GM18951 (cell line): Measurements from ENCODE around the gene OSBPL3.

ENCODE experiments used
- POLR2A ChIP-seq: IDR thresholded peaks from 4 replicates; pipeline ENCODE4 v1.6.1; 2011; ENCODE audit warnings: mild to moderate bottlenecking; ENCODE audit not compliant: insufficient read length, insufficient read depth; ENCODE audit errors: extremely low read depth
- in situ Hi-C: fragments of 300-500 bp; cut with MboI; formaldehyde crosslinking; loops from one replicate; pipeline ENCODE4 v1.12.0; 2022; ENCODE audit warnings: low sequenced_read_pairs, mixed read lengths, inconsistent platforms; ENCODE audit not compliant: unreplicated experiment

OSBPL3 gene

DNA sequence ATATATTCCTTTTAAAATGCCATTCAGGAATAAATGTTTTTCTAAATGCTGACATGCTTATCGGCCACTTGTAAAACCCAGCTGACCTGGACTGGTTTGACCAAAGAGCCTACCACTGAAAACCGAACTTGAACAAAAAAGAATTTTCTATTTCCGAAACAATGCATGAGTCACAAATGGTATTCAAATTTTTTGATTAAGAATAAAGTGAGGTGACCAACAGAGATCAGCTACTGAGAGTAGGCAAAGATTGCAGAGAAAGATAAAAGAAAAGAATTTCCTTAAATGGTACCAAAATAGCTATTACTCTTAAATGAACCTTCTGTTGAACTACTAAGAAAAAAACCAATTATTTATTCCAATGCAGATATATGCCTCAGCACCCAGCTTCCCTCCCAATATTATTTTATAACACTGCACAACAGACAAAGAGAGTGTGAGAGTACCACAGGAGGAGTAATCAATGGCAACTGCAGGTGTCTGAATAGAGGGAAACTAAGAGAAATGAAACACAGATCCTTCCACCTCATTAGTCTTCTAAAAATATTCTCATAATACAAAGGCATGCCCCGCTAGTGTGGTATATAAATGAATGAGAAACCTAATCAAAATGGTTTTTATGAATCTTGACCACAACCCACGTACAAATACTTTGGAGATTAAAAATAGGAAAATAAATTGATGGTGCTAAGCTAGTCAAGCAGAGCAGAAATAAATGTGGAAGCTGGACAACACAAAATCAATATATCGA, 20.1 kb downstream of the OSBPL3 start:
- no peak for TF ChIP-seq POLR2A
- in situ Hi-C loops, result no loop called here

DNA sequence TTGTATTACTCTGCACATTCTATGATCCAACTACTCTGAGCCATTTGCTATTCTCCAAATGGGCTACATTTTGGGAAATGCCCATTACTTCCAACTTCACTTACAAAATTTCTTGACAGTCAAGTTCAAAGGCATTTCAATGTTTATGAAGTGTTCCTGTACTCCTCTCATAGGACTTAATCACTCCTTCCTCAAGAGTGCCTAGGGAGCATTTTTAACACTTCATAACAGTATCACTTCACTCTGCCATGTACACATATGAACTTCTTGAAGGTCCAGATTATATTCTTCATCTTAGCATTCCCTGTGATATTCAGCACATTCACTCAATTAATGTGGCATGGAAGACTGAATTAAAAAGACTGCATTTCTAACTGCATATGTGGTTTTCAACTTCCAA, 21.6 kb downstream of the OSBPL3 start:
- TF ChIP-seq POLR2A, result no peak
- in situ Hi-C loops, result no loop called here

DNA sequence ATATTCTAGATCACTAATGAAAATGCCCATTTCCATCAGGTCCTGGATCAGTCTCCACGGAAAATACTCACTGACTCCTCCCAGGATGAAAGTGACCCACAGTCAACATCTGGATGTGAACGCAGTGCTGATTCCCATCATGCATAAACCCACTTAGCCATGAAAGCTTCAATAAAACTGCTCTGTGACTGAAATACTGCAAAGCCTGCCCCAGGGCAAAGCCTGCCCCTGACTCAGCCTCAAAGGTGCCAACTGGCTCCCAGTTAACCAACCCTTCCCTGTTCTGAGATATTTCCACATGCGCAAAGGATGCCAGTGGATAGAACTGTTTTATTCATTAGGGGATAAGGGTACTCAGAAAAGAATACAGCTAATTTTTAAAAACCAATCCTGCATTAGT, 24.0 kb downstream of the OSBPL3 start:
- TF ChIP-seq POLR2A, result no peak
- in situ Hi-C loops, result no loop called here

- TF ChIP-seq POLR2A, result no peak
- in situ Hi-C loops, result no loop called here
Measured at GRCh38 chr7:24955313-24955712, 24.7 kb downstream of the OSBPL3 start.

GRCh38 chr7:24952464-24952863, 27.5 kb downstream of the OSBPL3 start:
- in situ Hi-C loops, result no loop called here
- TF ChIP-seq POLR2A, result no peak

- in situ Hi-C loops, result no loop called here
- no peak for TF ChIP-seq POLR2A
Measured at GRCh38 chr7:24951441-24951980, 28.5 kb downstream of the OSBPL3 start.

GRCh38 chr7:24949884-24950283, 30.1 kb downstream of the OSBPL3 start:
- in situ Hi-C loops, result no loop called here
- TF ChIP-seq POLR2A, result no peak

- no peak for TF ChIP-seq POLR2A
- in situ Hi-C loops, result no loop called here
Measured at GRCh38 chr7:24948739-24949138, 31.2 kb downstream of the OSBPL3 start.

DNA sequence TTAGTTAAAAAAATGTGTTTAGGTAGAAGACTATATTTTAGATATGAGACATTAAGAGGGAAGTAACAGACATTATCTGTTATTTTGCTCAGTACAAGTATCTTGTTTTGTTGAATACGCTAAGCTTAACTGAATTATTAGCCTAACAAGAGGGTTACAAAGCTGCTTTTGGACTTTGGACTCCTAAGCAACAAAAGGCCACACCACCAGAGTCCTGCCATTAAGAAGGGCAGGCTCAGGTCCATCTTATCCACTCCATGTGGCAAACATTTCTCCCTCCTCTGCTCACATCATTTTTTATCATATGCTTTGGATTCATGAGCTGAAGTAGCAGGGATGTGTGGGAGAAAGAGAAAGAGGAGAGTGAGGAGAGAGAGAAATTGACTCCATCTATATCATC, 33.5 kb downstream of the OSBPL3 start:
- TF ChIP-seq POLR2A, result no peak
- in situ Hi-C loops, result no loop called here

DNA sequence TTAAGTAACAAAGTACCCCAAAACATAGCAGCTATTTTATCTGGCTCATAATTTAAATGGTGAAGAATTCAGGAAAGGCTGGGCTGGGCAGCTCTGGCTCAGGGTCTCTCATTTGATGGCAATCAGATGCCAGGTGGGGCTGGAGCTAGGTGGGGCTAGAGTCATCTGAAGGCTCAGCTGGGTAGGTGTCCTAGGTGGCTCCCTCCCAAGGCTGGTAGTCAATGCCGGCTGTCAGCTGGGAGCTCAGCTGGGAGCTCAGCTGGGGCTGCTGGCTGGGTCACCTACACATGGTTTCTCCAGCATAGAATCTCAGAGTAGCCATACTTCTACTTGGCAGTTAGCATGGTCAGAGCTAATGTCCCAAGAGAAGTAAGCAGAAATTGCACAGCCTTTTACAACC, 34.1 kb downstream of the OSBPL3 start:
- in situ Hi-C loops, result no loop called here

DNA sequence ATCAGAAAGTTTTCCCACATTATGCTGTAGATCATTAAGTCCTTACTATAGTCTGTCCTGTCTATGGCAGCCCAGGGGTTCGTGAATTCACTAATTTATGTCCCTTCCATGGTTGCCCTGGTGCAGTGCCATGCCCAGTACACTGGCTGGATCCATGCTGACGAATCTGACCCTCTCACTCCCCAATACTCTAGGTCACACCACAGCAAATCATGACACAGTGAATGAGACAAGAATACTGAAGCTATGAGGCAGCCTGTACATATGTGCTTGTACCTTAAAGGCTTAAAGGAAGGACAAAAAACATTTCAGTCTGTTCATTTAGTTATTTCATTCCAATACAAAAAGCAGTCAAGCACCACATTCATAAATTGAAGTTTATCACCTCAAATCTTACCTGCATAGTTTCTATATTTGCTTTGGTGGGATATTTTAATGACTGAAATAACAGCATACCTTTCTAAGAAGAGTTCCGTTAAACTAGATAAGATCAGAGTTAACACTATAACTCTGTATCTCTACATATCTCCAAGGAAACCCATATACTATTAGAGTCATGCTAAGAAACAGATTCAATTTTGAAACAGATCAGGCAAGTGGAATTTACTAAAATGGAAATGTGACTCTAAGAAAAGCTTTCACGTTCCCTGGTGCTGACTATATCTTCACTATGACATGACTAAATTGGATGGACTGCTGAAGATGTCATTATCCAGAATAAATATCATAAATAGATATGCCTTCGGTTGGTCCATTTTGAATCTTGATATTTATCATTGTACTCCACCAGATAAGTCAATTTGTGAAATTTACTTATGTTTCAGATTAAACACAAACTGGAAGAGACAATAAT, 36.7 kb downstream of the OSBPL3 start:
- no peak for TF ChIP-seq POLR2A
- in situ Hi-C loops, result no loop called here

More for the DNA sequence above, 34.1 kb downstream of the OSBPL3 start:
- TF ChIP-seq POLR2A, result no peak

GRCh38 chr7:24942226-24942625, 37.8 kb downstream of the OSBPL3 start:
- in situ Hi-C loops, result no loop called here
- no peak for TF ChIP-seq POLR2A

DNA sequence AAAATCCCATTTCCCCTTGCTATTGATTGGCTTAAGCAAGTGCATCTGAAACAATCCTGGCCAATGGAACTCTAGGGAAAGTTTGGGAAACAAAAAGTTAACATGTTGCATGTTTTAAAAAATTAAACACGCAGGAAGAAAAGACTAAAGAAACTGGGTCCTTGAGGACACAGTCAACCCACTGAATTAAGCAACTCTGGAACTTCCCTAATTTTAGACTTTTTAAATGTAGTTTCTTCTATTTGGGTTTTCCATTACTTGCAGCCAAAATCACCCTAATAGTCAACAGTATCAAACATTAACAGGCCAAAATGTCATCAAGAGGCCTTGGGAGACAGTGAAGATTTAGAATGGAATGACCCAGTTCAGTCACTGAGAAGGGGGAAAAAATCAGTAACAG, 40.6 kb downstream of the OSBPL3 start:
- no peak for TF ChIP-seq POLR2A
- in situ Hi-C loops, result no loop called here
